Bone marrow (tissue), 2 donors: ENCODE results near the gene VPS39.
"Not testable (repeated sequence)": the region's sequence is repeated elsewhere in the genome, so short reads cannot be mapped to it uniquely, and the experiment has no call there.

Source experiments
- DNase-seq, 2 donors: peaks; one replicate each; lab custom pipeline; 2025; lab: John Stamatoyannopoulos, UW

Gene VPS39

DNA sequence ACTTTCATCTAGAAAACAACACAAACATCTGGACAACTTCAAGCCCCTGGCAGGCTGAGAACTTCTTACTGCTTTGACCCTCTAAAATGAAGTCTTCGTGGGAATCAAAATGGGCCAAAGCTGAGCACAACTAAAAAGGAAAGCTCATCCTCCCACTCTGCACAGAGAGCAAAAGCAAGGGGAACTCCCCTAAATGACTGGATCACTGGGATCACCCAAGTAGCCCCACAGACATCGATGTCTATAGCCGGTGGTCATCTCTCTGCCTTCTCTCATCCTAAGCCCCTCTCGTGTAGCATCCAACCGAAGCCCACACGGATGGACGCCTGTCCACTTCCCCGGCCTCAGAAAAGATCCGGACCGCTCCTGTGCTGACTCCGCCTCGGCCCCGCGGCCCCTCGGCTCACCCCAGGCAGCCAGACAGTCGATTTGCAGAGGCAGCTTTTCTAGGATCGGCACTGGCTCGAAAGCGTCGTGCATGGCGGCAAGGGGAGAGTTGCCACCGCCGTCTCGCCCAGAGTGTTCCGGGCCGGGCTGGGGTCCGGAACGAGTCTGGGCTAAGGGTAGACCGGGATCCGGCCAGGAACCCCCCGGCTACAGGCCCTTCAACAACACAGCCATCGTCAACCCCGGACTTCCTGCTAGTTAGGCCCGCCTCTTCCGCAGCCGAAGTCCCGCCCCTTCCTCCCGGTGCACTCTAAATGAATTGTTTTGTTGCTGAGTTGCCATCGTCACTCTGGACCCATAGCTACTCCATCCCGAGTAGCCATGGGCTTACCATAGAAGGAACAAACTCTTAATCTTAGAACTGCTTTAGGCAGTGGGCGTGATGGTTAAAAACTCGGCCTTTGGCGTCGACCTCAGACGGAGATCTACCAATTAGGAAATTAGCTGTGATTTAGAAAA, at the start of gene VPS39:
Gene VPS39 (minus strand): TSS at position 631 of the 906 bp plus-strand sequence. CDS start 151 bp downstream, at position 480.
- peak; percentile 66 to 82 for DNase-seq

GRCh38 chr15:42253300-42253699, 45.2 kb upstream of the VPS39 start:
- DNase-seq: no peak

DNA sequence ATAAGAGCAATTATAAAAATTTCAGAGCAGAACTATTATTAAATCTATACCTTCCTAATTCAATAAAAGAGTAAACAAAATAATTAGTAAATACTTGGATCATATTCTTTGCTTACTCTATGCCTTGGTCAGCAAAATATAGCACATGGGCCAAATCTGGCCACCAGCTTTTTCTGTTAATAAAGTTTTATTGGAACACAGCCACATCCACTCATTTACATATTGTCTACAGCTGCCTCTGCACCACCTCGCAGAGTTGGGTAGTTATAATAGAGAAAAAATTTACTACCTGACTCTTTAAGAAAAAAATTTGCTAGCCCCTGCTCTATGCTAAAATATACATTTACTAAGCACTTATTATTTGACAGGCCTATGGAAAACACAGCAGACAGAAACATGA, 32.7 kb upstream of the VPS39 start:
- no peak for DNase-seq

GRCh38 chr15:42239528-42240182, 31.6 kb upstream of the VPS39 start:
- DNase-seq: no peak

DNA sequence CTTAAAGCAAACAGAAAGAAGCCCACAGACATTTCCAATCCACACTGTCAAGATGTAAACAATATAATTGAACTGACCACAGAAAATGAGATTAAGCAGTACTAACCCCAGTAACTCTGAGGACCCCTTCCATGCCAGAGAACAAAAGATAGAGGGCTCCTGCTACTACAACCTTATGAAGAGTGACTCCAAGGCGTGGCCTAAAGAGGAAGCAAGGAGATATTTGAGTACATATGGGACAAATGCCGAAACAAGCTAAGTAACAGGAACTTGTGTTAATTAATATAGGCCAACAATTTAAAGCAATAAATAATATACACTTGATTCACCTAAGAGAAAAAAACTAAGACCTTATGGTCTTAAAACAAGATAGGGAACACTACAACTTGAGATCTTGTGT, 25.0 kb upstream of the VPS39 start:
- DNase-seq: no peak

DNA sequence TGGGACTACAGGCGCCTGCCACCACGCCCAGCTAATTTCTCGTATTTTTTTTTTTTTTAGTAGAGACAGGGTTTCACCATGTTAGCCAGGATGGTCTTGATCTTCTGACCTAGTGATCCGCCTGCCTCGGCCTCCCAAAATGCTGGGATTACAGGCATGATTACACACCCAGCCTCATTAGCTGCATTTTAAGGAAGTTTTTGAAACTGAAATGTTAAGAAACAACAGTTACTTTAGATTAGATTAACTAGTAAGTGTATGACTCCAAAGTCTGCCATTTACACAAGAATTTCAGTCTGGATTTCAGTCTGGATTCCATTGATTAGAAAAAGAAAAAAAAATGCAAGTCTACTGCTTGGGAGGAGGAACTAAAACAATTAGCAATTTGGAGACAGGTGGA, 24.5 kb upstream of the VPS39 start:
- no peak for DNase-seq

DNA sequence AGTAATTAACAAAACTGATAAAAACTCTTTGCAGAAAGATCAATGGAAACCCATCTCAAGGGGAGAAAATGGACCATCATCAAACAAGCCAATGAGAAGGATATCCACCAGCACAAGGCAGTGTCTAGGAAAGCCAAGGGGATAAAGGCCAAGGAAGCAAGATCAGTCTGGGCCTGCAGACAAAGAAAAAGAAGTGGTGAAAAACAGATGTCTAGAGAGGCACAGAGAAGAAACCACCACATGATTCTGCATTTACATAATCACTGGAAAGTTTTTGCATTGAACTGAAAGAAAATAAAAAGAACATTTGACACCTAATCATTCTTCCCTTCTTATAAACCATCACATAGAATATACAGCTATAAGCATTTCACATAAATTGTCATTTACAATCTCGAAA, 23.0 kb upstream of the VPS39 start:
- DNase-seq: no peak

DNA sequence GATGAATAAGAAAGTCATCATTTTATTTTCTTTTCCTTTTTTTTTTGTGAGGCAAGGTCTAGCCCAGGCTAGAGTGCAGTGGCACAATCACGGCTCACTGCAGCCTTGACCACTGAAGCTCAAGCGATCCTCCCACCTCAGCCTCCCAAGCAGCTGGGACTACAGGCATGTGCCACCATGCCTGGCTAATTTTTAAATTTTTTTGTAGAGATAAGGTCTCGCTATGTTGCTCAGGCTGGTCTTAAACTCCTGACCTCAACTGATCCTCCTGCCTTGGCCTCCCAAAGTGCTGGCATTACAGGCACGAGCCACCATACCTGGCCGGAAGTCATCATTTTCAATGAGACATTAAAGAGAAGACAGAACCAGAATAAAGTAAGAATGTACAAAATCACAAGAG, 20.9 kb upstream of the VPS39 start:
- not testable (repeated sequence) for DNase-seq

GRCh38 chr15:42228036-42228435, 19.9 kb upstream of the VPS39 start:
- no peak for DNase-seq

- no peak for DNase-seq
These were observed 18.5 kb upstream of the VPS39 start for GRCh38 chr15:42226648-42227047.

DNA sequence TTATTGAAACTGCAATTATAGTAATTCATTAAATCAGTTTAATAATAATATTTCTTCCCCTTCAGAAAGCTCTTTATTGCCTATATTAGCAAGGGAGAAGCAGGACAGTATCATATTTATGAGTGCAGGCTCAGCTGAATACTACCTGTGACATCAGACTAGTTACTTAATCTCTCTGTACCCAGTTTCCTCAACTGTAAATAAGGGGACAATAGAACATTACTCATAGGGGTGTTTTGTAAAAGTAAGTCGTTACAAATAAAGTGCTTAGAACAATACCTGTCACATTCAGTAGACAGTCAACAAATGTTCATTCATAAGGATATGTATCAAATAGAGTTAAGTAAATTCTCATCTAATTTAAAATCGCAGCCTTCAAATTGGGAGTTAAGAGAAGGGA, 12.1 kb upstream of the VPS39 start:
- no peak for DNase-seq

DNA sequence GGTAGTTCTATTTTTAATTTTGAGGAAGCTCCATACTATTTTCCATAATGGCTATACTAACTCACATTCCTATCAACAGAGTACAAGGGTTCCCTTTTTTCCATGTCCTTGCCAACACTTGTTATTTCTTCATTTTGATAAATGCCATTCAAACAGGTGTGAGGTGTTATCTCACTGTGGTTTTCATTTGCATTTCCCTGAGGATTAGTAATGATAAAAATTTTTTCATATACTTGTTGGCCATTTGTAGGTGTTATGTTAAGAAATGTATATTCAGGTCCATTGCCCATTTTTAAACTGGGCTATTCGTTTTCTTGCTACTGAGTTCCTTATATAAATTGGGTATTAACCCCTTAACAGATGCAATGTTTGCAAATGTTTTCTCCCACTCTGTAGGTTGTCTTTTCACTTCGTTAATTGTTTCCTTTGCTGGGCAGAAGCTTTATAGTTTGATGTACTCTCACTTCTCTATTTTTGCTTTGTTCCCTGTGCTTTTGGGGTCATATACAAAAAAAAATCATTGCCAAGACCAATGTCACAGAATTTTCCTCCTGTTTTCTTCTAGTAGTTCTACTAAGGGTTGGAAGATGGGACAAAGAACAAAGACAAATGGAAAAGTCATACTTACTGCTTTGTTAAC, 11.0 kb upstream of the VPS39 start:
- no peak for DNase-seq

- DNase-seq: no peak
These were observed 9.5 kb upstream of the VPS39 start for GRCh38 chr15:42217568-42217967.

- DNase-seq: peak in 1 of 2 donors; percentile 6
These were observed 8.1 kb upstream of the VPS39 start for GRCh38 chr15:42215913-42216829.

GRCh38 chr15:42214600-42214999, 6.5 kb upstream of the VPS39 start:
- no peak for DNase-seq

DNA sequence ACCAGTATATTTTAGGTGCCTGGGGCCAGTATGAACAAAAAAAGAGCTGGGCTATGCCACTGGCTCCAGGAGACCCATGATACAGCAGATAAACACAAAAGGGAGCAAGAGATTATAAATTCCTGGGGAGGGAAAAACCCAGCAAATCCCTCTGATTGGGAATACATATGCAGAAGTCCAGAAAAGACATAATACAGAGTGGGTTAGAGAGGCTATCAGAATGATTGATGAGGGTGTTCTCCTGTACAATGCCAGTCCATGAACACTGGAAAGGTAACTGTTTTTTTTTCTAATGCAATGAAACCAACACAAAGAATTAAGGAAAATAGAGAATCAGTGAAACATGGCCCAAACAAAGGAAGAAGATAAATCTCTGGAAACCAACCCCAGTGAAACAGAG, 5.4 kb upstream of the VPS39 start:
- DNase-seq: no peak

DNA sequence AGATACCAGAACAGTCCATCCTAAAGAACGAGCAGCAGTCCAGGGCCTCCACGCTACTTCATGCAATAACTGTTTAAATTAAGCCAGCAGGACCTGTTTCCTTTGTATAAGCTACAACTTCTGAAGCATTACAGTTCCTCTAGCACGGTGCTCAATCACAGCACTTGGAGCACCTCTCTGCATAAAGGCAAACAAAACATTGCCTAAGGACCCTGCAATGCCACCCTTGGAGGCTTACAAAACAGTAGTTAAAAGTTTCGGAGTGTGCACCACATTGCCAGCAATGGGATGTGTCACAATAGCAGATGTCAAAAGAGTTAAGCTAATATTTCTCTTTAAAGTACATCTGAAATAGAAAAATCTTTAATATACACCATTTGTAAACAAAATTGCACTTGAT, 2.6 kb upstream of the VPS39 start:
- DNase-seq: no peak

- no peak for DNase-seq
These were observed 1.7 kb downstream of the VPS39 start for GRCh38 chr15:42206406-42206805.

- DNase-seq: no peak
These were observed 4.2 kb downstream of the VPS39 start for GRCh38 chr15:42203891-42204290.

- DNase-seq: no peak
These were observed 5.5 kb downstream of the VPS39 start for GRCh38 chr15:42202653-42203052.

- DNase-seq: no peak
These were observed 6.3 kb downstream of the VPS39 start for GRCh38 chr15:42201801-42202200.

DNA sequence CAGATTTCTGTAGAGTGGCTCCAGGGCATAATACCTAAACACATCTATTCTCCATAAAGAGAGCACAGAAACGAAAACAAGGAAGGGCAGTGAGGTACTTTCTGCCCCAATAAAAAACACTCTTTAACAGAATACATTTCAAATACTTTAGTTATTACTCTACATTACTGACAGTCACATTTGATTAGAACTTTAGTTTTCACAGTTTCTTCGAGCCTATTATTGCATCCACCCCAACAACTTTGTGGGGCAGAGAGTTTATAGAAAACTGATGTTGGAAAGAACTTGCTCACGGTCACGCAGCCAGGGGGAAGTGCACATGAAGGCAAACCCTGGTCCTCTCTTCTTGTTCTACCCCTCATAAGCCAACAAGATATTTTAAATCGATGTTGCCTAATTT, 9.0 kb downstream of the VPS39 start:
- DNase-seq: no peak
